Measurements from ENCODE around the gene TAS2R41.

TAS2R41 gene

DNA sequence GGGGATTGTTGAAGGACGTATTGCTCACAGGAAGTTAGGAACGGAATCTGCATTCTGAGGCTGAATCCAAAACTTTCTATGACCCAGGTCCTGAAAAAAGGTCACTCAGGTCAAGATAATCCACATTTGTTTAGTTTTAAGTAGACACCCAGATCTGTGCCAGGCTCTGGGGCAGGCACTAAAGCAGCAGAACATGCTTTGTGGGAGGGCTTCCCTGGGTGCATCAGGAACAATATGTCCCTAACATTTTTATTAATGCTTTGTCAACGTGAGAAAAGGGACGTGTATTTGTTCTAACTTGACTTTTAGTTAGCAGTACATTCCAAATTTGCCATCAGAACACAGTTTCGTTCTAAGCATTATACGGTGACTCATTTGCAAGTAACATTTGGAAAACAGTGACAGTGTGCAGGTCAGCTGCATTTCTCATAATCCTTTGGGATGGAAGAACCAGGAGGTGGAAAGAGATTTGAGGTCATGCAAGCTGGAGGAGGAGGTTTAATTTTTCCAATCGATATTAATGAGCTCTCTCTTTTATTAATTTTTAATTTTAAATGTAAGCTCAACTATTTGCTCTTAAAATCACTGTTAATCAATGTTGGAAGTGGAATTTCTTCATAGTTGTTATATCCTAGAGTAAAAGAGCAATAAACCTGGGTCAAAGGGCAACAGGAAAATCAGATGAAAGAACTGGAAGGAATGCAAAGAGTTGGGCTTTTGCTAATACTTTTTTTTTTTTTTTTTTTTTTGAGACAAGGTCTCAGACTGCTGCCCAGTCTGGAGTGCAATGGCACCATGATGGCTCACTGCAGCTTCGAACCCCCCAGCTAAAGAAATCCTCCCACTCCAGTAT is 35.0 kb downstream of the TAS2R41 start:
- TF ChIP-seq GATA3 (IDR thresholded peaks at IDR 0.05; ENCODE audit: low read depth, low read length) = no peak
- TF ChIP-seq GATA2 (IDR thresholded peaks at IDR 0.05; ENCODE audit: low read depth, low read length) = no peak

DNA sequence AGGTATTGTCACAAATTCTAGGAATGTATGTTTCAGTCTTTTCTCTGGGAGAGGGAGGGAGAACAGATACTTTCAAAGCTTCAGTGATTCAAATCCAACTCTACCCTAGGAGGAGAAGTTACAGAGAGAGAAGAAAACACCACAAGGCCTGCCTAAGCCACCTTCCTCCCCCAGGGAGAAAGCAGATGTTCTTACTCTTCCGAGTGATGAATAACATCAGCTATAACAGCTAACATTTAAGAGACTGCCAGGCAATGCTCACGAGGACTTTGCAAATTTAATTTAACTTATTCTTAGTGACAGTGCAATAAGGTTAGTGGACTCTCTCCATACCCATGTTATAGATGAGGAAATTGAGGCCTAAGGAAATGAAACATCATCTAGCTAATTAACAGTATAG is 36.8 kb downstream of the TAS2R41 start:
- TF ChIP-seq GATA3 (IDR thresholded peaks at IDR 0.05; ENCODE audit: low read depth, low read length) (no peak), GATA2 (IDR thresholded peaks at IDR 0.05; ENCODE audit: low read depth, low read length) (no peak)

- no peak for TF ChIP-seq GATA2 (IDR thresholded peaks at IDR 0.05; ENCODE audit: low read depth, low read length)
- TF ChIP-seq GATA3 (IDR thresholded peaks at IDR 0.05; ENCODE audit: low read depth, low read length) = no peak
Observed at GRCh38 chr7:143514995-143515735, 37.5 kb downstream of the TAS2R41 start.

- TF ChIP-seq GATA3 (IDR thresholded peaks at IDR 0.05; ENCODE audit: low read depth, low read length) (no peak), GATA2 (IDR thresholded peaks at IDR 0.05; ENCODE audit: low read depth, low read length) (no peak)
Observed at GRCh38 chr7:143516981-143517380, 39.3 kb downstream of the TAS2R41 start.

DNA sequence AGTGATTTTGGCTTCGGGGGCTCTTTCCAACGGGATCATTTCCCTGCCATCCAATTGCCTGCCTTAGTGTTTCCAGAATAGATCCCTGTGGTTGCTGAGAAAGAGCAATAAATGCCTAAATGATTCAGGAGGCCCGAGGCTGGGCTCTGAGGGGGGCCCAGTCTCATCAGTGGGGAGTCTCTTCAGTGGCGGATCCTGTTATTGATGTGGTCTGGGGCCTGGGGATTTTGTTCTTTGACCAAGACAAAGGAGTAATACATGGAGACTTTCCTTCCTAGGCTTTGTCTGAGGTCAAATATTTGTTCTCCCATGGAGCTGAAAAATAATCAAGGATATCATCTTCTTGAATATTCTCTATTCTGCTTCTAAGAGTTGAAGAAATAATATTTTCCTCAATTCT is 40.8 kb downstream of the TAS2R41 start:
- TF ChIP-seq GATA3 (IDR thresholded peaks at IDR 0.05; ENCODE audit: low read depth, low read length) (no peak), GATA2 (IDR thresholded peaks at IDR 0.05; ENCODE audit: low read depth, low read length) (no peak)

GRCh38 chr7:143518941-143519340 is 41.3 kb downstream of the TAS2R41 start:
- no peak for TF ChIP-seq GATA3 (IDR thresholded peaks at IDR 0.05; ENCODE audit: low read depth, low read length)
- TF ChIP-seq GATA2 (IDR thresholded peaks at IDR 0.05; ENCODE audit: low read depth, low read length) = no peak

DNA sequence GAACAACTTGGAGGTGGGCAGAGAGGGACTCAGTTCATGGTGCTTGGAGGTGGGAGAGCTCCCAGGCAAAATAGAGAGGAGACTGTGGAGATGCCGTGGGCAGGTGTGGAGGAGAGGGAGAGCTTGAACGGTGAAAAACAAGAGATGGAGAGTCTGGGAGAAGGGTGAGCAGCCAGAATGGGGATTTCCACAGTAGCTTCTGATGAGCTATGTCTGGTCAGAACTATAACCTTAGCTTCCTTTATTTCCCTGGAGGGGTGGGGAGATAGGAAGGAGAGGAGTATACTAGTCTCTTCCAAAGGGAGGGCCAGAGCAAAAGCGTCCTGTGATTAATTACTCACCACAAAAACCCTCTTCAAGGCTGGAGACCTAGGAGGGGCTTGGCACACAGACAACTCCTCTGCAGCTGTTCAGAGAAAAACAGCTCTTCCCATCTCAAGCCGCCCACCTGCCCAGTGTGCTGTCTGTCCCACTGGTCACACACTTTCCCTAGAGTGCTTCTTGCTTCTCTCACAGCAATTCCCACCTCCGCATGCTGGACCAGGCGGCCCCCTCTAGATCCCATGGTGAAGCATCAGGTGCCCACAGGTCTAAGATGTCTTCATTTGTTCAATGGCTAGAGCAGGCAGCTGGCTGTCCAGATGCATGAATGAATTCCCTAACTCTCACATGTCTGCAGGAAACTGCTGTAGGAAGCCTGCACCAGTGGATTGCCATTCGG is 41.9 kb downstream of the TAS2R41 start:
- TF ChIP-seq GATA3 (IDR thresholded peaks at IDR 0.05; ENCODE audit: low read depth, low read length) (no peak), GATA2 (IDR thresholded peaks at IDR 0.05; ENCODE audit: low read depth, low read length) (no peak)
